Measurements from ENCODE around the gene TRIM46. TPM values are rescaled to one million over a fixed set of nuclear protein-coding genes. Genes with fewer than 3 reads are reported as not detected.
"Not testable (repeated sequence)": the region's sequence is repeated elsewhere in the genome, so short reads cannot be mapped to it uniquely, and the experiment has no call there.

TRIM46 gene
- total RNA-seq, 1 donor from 2014 or later = 10.7 TPM

DNA sequence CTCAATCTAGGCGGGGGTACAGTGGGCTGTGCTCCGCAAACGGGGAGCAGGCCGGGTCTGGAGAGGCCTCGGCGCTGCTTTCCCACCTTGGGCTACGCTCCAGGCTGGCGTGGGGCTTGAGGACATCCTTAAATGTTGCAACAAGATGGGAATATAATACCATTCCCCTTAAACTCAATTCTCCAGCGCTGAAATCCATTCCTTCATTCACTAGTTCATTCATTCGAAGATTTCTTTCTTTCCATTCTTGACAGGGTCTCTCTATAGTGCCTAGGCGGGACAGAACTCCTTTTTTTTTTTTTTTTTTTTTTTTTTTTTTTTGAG, 33.1 kb upstream of the TRIM46 start:
- H3K27me3 Mint-ChIP-seq (ENCODE audit: low read depth) = peaks cover 2% of the 10 kb centered on the region
- H3K4me3 Mint-ChIP-seq (ENCODE audit: unreplicated experiment) = peak overlapping the region; percentile 99
- H3K9me3 Mint-ChIP-seq (ENCODE audit: low read depth) = no peaks in the 10 kb centered on the region
- TF ChIP-seq, protein P1, sequence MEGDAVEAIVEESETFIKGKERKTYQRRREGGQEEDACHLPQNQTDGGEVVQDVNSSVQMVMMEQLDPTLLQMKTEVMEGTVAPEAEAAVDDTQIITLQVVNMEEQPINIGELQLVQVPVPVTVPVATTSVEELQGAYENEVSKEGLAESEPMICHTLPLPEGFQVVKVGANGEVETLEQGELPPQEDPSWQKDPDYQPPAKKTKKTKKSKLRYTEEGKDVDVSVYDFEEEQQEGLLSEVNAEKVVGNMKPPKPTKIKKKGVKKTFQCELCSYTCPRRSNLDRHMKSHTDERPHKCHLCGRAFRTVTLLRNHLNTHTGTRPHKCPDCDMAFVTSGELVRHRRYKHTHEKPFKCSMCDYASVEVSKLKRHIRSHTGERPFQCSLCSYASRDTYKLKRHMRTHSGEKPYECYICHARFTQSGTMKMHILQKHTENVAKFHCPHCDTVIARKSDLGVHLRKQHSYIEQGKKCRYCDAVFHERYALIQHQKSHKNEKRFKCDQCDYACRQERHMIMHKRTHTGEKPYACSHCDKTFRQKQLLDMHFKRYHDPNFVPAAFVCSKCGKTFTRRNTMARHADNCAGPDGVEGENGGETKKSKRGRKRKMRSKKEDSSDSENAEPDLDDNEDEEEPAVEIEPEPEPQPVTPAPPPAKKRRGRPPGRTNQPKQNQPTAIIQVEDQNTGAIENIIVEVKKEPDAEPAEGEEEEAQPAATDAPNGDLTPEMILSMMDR (IDR thresholded peaks at IDR 0.05) = no peak
- H3K36me3 Mint-ChIP-seq (ENCODE audit: low read depth) = peaks cover 2% of the 10 kb centered on the region
- H3K27ac Mint-ChIP-seq (ENCODE audit: unreplicated experiment) = peak overlapping the region; percentile 99
- no peak for DNase-seq (ENCODE audit: low spot score)
- peaks cover 40% of the 10 kb centered on the region for H3K4me1 Mint-ChIP-seq (ENCODE audit: low read depth)

DNA sequence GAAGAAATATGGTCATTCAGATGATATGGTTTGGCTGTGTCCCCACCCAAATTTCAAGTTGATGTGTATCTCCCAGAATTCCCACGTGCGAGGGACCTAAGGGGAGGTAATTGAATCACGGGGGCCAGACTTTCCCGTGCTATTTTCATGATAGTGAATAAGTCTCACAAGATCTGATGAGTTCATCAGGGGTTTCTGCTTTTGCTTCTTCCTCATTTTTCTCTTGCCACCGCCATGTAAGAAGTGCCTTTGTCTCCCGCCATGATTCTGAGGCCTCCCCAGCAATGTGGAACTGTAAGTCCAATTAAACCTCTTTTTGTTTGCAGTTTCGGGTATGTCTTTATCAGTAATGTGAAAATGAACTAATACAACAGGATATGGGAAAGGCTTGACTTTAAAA, 31.9 kb upstream of the TRIM46 start:
- TF ChIP-seq, protein P1 (IDR thresholded peaks at IDR 0.05) = no peak
- H3K4me1 Mint-ChIP-seq (ENCODE audit: low read depth) = peaks cover 34% of the 10 kb centered on the region
- no peak overlapping the region for H3K4me3 Mint-ChIP-seq (ENCODE audit: unreplicated experiment)
- H3K27ac Mint-ChIP-seq (ENCODE audit: unreplicated experiment) = no peak overlapping the region
- peaks cover 6% of the 10 kb centered on the region for H3K27me3 Mint-ChIP-seq (ENCODE audit: low read depth)
- DNase-seq (ENCODE audit: low spot score) = no peak
- H3K36me3 Mint-ChIP-seq (ENCODE audit: low read depth) = peaks cover 2% of the 10 kb centered on the region
- no peaks in the 10 kb centered on the region for H3K9me3 Mint-ChIP-seq (ENCODE audit: low read depth)

DNA sequence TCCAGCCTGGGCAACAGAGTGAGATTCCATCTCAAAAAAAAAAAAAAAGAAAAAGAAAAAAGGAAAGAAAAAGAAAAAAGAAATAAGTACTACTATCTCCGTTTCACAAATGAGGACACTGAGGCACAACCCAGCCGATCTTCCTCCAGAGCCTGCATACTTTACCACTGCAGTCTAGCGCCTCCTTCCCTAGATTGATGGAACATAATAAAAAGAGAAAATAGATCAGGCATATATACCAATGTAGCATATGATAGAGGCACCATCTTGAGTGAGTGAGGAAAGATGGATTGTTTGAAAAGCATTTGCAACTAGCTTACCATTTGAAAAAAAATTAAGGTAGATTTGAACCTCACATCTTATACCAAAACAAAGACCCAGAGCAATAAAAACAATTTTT, 28.2 kb upstream of the TRIM46 start:
- no peak overlapping the region for H3K27ac Mint-ChIP-seq (ENCODE audit: unreplicated experiment)
- H3K4me1 Mint-ChIP-seq (ENCODE audit: low read depth) = peaks cover 2% of the 10 kb centered on the region
- no peaks in the 10 kb centered on the region for H3K36me3 Mint-ChIP-seq (ENCODE audit: low read depth)
- TF ChIP-seq, protein P1 (IDR thresholded peaks at IDR 0.05) = peak; percentile 21
- no peak for DNase-seq (ENCODE audit: low spot score)
- no peaks in the 10 kb centered on the region for H3K9me3 Mint-ChIP-seq (ENCODE audit: low read depth)
- peaks cover 13% of the 10 kb centered on the region for H3K27me3 Mint-ChIP-seq (ENCODE audit: low read depth)
- no peak overlapping the region for H3K4me3 Mint-ChIP-seq (ENCODE audit: unreplicated experiment)

DNA sequence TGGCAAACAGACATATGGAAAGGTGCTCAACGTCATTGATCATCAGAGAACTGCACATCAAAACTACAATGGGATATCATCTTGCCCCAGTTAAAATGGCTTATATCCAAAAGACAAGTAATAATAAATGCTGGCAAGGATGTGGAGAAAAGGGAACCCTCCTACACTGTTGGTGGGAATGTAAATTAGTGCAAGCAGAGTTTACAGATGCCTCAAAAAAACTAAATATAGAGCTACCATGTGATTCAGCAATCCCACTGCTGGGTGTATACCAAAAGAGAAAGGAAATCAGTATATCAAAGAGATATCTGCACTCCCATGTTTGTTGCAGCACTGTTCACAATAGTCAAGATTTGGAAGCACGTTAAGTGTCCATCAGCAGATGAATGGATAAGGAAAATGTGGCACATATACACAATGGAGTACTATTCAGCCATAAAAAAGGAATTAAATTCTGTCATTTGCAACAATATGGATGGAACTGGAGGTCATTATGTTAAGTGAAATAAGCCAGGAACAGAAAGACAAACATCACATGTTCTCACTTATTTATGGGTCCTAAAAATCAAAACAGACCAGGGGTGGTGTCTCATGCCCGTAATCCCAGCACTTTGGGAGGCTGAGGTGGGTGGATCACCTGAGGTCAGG, 17.5 kb upstream of the TRIM46 start:
- H3K36me3 Mint-ChIP-seq (ENCODE audit: low read depth); H3K4me3 Mint-ChIP-seq (ENCODE audit: unreplicated experiment); H3K9me3 Mint-ChIP-seq (ENCODE audit: low read depth); H3K4me1 Mint-ChIP-seq (ENCODE audit: low read depth); DNase-seq (ENCODE audit: low spot score); H3K27ac Mint-ChIP-seq (ENCODE audit: unreplicated experiment); H3K27me3 Mint-ChIP-seq (ENCODE audit: low read depth): not testable (repeated sequence)

DNA sequence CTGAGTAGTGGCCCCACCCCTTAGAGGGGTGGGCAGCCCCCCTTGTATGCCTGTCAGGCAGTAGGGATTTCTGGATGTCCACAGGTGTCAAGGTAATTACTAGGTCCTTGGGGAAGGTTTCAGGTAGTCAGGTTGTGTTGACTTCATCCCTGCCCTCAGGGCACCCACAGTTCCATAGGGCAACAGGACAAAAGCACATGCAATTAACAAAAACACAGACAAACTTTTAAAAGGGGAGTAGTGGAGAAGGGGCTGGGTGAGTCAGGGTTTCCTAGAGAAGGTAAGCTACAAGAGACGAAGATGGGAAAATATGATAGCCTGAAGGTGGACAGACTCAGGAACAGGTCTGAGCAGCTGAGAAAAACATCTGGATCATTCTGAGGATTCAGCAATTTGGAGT, 14.7 kb upstream of the TRIM46 start:
- Mint-ChIP-seq H3K4me3 (ENCODE audit: unreplicated experiment) (no peak overlapping the region), H3K9me3 (ENCODE audit: low read depth) (no peaks in the 10 kb centered on the region), H3K4me1 (ENCODE audit: low read depth) (no peaks in the 10 kb centered on the region), H3K27me3 (ENCODE audit: low read depth) (peaks cover 6% of the 10 kb centered on the region), H3K36me3 (ENCODE audit: low read depth) (no peaks in the 10 kb centered on the region), H3K27ac (ENCODE audit: unreplicated experiment) (no peak overlapping the region)
- DNase-seq (ENCODE audit: low spot score) = no peak
- TF ChIP-seq, protein P1 (IDR thresholded peaks at IDR 0.05) = no peak

DNA sequence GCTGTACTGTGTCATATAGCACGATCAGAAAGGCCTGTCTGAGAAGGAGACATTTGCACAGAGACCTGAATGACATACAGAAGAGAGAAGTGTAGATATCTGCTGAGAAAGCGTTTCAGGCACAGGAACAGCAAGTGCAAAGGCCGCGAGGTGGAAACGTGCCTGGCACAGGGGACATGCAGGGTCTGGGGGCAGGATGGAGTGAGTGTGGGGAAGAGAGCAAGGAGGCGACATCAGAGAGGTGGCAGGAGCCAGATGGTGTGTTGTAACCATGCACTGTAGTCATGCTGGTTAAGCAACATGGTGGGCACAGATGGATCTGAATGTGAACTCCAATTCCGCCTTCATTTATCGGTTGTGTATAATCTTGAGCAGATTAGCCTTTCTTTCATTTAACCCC, 13.5 kb upstream of the TRIM46 start:
- no peak for DNase-seq (ENCODE audit: low spot score)
- TF ChIP-seq, protein P1 (IDR thresholded peaks at IDR 0.05) = no peak
- H3K4me3 Mint-ChIP-seq (ENCODE audit: unreplicated experiment) = no peak overlapping the region
- no peaks in the 10 kb centered on the region for H3K4me1 Mint-ChIP-seq (ENCODE audit: low read depth)
- no peak overlapping the region for H3K27ac Mint-ChIP-seq (ENCODE audit: unreplicated experiment)
- H3K9me3 Mint-ChIP-seq (ENCODE audit: low read depth) = no peaks in the 10 kb centered on the region
- H3K36me3 Mint-ChIP-seq (ENCODE audit: low read depth) = no peaks in the 10 kb centered on the region
- H3K27me3 Mint-ChIP-seq (ENCODE audit: low read depth) = peaks cover under 1% of the 10 kb centered on the region

DNA sequence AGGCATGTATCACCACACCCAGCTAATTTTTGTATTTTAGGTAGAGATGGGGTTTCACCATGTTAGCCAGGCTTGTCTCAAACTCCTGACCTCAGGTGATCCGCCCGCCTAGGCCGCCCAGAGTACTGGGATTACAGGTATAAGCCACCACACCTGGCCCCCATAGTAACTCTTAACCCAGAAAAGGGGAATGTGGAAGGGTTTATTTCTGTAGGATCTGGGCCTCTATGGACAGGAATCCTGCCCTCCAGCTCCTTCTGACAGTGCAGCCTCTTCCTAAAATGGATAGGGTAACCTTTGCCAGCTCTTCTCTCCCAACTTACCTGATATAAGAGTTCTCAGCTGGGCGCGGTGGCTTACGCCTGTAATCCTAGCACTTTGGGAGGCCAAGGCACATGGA, 11.0 kb upstream of the TRIM46 start:
- DNase-seq (ENCODE audit: low spot score); H3K36me3 Mint-ChIP-seq (ENCODE audit: low read depth); H3K9me3 Mint-ChIP-seq (ENCODE audit: low read depth); H3K4me1 Mint-ChIP-seq (ENCODE audit: low read depth); H3K4me3 Mint-ChIP-seq (ENCODE audit: unreplicated experiment); H3K27me3 Mint-ChIP-seq (ENCODE audit: low read depth); H3K27ac Mint-ChIP-seq (ENCODE audit: unreplicated experiment): not testable (repeated sequence)

DNA sequence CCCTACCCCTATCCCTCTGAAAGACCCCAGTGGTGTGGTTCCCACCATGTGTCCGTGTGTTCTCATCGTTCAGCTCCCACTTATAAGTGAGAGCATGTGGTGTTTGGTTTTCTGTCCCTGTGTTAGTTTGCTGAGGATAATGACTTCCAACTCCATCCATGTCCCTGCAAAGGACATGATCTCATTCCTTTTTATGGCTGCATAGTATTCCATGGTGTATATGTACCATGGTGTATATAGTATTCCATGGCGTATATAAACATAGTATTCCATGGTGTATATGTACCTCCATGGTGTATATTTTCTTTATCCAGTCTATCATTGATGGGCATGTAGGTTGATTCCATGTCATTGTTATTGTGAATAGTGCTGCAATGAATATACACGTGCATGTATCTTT, 9.9 kb upstream of the TRIM46 start:
- H3K27me3 Mint-ChIP-seq (ENCODE audit: low read depth); H3K27ac Mint-ChIP-seq (ENCODE audit: unreplicated experiment); H3K4me1 Mint-ChIP-seq (ENCODE audit: low read depth); H3K9me3 Mint-ChIP-seq (ENCODE audit: low read depth); DNase-seq (ENCODE audit: low spot score); H3K4me3 Mint-ChIP-seq (ENCODE audit: unreplicated experiment); H3K36me3 Mint-ChIP-seq (ENCODE audit: low read depth): not testable (repeated sequence)
